Body of pancreas (tissue), 4 donors: ENCODE results near the gene ZNF732. TPM values are rescaled to one million over a fixed set of nuclear protein-coding genes. Genes with fewer than 3 reads are reported as not detected.
A peak's percentile ranks its signal among the peaks of the same experiment; 100 is the strongest.

Experiments
- ATAC-seq: fragments of 150-250 bp; one replicate; pipeline ENCODE4 v1.9.1; 2016
- DNase-seq, 4 donors: peaks; one replicate each; pipeline ENCODE4 v3.0.0-alpha.2; 2019
- H3K27ac ChIP-seq, 4 donors: fragments of 200-600 bp; sonication (generic); 1 replicate in 3 of 4; 2 replicates in 1 of 4; pipeline versions ENCODE4 v1.5.1 to v1.6.1; 2016 to 2019; ENCODE audit warnings: mild to moderate bottlenecking in 1 of 4, mixed read lengths in 1 of 4, moderate library complexity in 1 of 4
- H3K27me3 ChIP-seq, 2 donors: fragments of 200-600 bp; sonication (generic); one replicate each; pipeline ENCODE4 v1.6.0; 2016; ENCODE audit warnings: mild to moderate bottlenecking in 1 of 2
- H3K36me3 ChIP-seq, 2 donors: fragments of 200-600 bp; sonication (generic); replicated peaks in 1 of 2; 2 replicates each; pipeline ENCODE4 v1.5.1; 2016; ENCODE audit warnings: low read depth in 2 of 2; ENCODE audit not compliant: insufficient read depth in 1 of 2
- H3K4me1 ChIP-seq: fragments of 200-600 bp; sonication (generic); one replicate; pipeline ENCODE4 v1.6.0; 2016
- H3K4me3 ChIP-seq, 2 donors: fragments of 200-600 bp; sonication (generic); 1 replicate in 1 of 2; 2 replicates in 1 of 2; pipeline ENCODE4 v1.5.1; 2016 to 2019
- H3K9me3 ChIP-seq, 3 donors: fragments of 200-600 bp; sonication (generic); 1 replicate in 2 of 3; 2 replicates in 1 of 3; pipeline ENCODE4 v1.5.1; 2016
- CTCF ChIP-seq, 7 experiments: fragments of 450-650 bp in 4 of 7; fragments of 200-600 bp in 3 of 7; sonication (generic) in 3 of 7; IDR thresholded peaks; one replicate each; pipeline ENCODE4 v1.5.1; 2016 to 2019; ENCODE audit warnings: antibody characterized with exemption in 7 of 7
- POLR2A ChIP-seq, 3 donors: fragments of 450-650 bp; IDR thresholded peaks; one replicate each; pipeline ENCODE4 v1.6.1; 2016; ENCODE audit warnings: antibody characterized with exemption in 3 of 3, mild to moderate bottlenecking in 2 of 3
- WGBS, 2 donors: methylation state at CpG; one replicate each; pipeline ENCODE4 v1.1.5; 2017; 5-methylcytosine and 5-hydroxymethylcytosine counted together
- intact Hi-C: fragments of 100-400 bp; cut with DNase I; formaldehyde crosslinking; loops from one replicate; pipeline ENCODE4 v1.15.1; 2023
- total RNA-seq, 2 donors: library from RNA; depleted of rRNA; stranded (reverse); fragments of >200 nt; gene quantifications; one replicate each; pipeline ENCODE4 v1.1.0, GENCODE V29; 2016

Gene ZNF732
- total RNA-seq, 2 donors from 2014 or later = not detected

- Histone ChIP-seq H3K9me3 (peaks cover 0 to 71% (median 6%) of the 10 kb centered on the region in 3 donors), H3K27ac (no peak overlapping the region), H3K36me3 (no peaks in the 10 kb centered on the region), H3K4me1 (no peaks in the 10 kb centered on the region), H3K4me3 (no peak overlapping the region), H3K27me3 (no peaks in the 10 kb centered on the region)
- no peak for DNase-seq
- no peak for ATAC-seq
- intact Hi-C loops = no loop called here
- 82 to 85% methylated on average over 1 to 13 of the region's 13 CpGs for WGBS, 2 donors
- no peak for TF ChIP-seq POLR2A (IDR thresholded peaks at IDR 0.05)
- no peak for TF ChIP-seq CTCF (IDR thresholded peaks at IDR 0.05)
These were observed 48.8 kb downstream of the ZNF732 start for GRCh38 chr4:256492-256891.

- H3K9me3 ChIP-seq = peaks cover 0 to 54% (median 6%) of the 10 kb centered on the region in 3 donors
- no peak overlapping the region for H3K27ac ChIP-seq
- no peaks in the 10 kb centered on the region for H3K4me1 ChIP-seq
- intact Hi-C loops = no loop called here
- DNase-seq (no peak), ATAC-seq (no peak)
- no peak for TF ChIP-seq POLR2A (IDR thresholded peaks at IDR 0.05)
- TF ChIP-seq CTCF (IDR thresholded peaks at IDR 0.05) = no peak
- 73 to 87% methylated on average over 5 of the region's 5 CpGs for WGBS, 2 donors
- no peak overlapping the region for H3K4me3 ChIP-seq
- no peaks in the 10 kb centered on the region for H3K27me3 ChIP-seq
- H3K36me3 ChIP-seq = peaks cover 0 to 6% of the 10 kb centered on the region in 2 donors
These were observed 51.1 kb downstream of the ZNF732 start for GRCh38 chr4:253936-254756.

GRCh38 chr4:252065-252601 lies 53.1 kb downstream of the ZNF732 start:
- intact Hi-C loops = no loop called here
- ATAC-seq (no peak), DNase-seq (no peak)
- Histone ChIP-seq H3K27me3 (no peaks in the 10 kb centered on the region), H3K9me3 (peaks cover 0 to 56% (median 6%) of the 10 kb centered on the region in 3 donors), H3K4me1 (no peaks in the 10 kb centered on the region), H3K27ac (no peak overlapping the region), H3K4me3 (no peak overlapping the region), H3K36me3 (peaks cover 0 to 6% of the 10 kb centered on the region in 2 donors)
- TF ChIP-seq CTCF (IDR thresholded peaks at IDR 0.05) = no peak
- TF ChIP-seq POLR2A (IDR thresholded peaks at IDR 0.05) = no peak
- 86 to 95% methylated on average over 2 of the region's 2 CpGs for WGBS, 2 donors

- intact Hi-C loops = no loop called here
- H3K36me3 ChIP-seq = no peaks in the 10 kb centered on the region
- H3K27ac ChIP-seq = no peak overlapping the region
- peak; percentile 28 to 60 (median 52) for DNase-seq
- no peak for ATAC-seq
- no peaks in the 10 kb centered on the region for H3K27me3 ChIP-seq
- H3K9me3 ChIP-seq = peaks cover 0 to 21% (median 0%) of the 10 kb centered on the region in 3 donors
- WGBS, 2 donors = 34 to 40% methylated on average over 7 of the region's 7 CpGs
- no peak overlapping the region for H3K4me3 ChIP-seq
- H3K4me1 ChIP-seq = peaks cover 10% of the 10 kb centered on the region
- TF ChIP-seq CTCF (IDR thresholded peaks at IDR 0.05) (peak; percentile 29 to 67 (median 50)), POLR2A (IDR thresholded peaks at IDR 0.05) (no peak)
These were observed 60.8 kb downstream of the ZNF732 start for GRCh38 chr4:244471-244870.
